ENCODE measurements around the gene PRSS36. TPM values are rescaled to one million over a fixed set of nuclear protein-coding genes. Genes with fewer than 3 reads are reported as not detected.

PRSS36 gene
- total RNA-seq, 1 donor = 1.1 TPM

GRCh38 chr16:31134625-31135534 is 15.0 kb downstream of the PRSS36 start:
- no peak for TF ChIP-seq CTCF (IDR thresholded peaks at IDR 0.05; ENCODE audit: insufficient read depth, low read length)
- no peak for DNase-seq (ENCODE audit: low read depth)
- H3K4me3 ChIP-seq (ENCODE audit: low read depth, low read length) = no peak overlapping the region

DNA sequence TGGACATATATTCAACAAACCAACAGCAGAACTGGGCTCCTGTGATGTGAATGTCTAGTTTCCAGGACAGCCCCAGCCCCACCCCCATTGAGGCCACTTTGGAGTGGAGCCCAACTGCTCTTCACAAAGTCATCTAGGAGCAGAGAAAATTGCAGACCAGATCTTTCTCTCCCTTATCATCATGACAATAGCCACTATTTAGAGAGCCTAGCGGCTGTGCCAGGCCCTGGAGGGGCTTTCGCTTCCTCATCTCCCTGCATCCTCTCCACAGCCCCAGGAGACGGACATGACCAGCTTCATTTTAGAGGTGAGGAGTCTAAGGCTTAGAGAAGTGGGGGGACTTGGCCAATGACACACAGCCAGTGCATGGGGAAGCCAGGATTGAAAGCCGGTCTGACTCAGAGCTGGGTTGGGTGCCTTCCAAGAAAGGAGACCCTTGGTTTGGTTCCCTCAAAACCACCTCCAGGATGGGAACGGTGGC is 15.7 kb downstream of the PRSS36 start:
- TF ChIP-seq CTCF (IDR thresholded peaks at IDR 0.05; ENCODE audit: insufficient read depth, low read length) = no peak
- DNase-seq (ENCODE audit: low read depth) = no peak
- no peak overlapping the region for H3K4me3 ChIP-seq (ENCODE audit: low read depth, low read length)

- H3K4me3 ChIP-seq (ENCODE audit: low read depth, low read length) = no peak overlapping the region
- no peak for DNase-seq (ENCODE audit: low read depth)
- no peak for TF ChIP-seq CTCF (IDR thresholded peaks at IDR 0.05; ENCODE audit: insufficient read depth, low read length)
These were observed 16.8 kb downstream of the PRSS36 start for GRCh38 chr16:31133046-31133501.

- no peak overlapping the region for H3K4me3 ChIP-seq (ENCODE audit: low read depth, low read length)
- no peak for DNase-seq (ENCODE audit: low read depth)
- no peak for TF ChIP-seq CTCF (IDR thresholded peaks at IDR 0.05; ENCODE audit: insufficient read depth, low read length)
These were observed 17.4 kb downstream of the PRSS36 start for GRCh38 chr16:31132303-31132979.

GRCh38 chr16:31131841-31132271 is 18.0 kb downstream of the PRSS36 start:
- no peak overlapping the region for H3K4me3 ChIP-seq (ENCODE audit: low read depth, low read length)
- no peak for DNase-seq (ENCODE audit: low read depth)
- TF ChIP-seq CTCF (IDR thresholded peaks at IDR 0.05; ENCODE audit: insufficient read depth, low read length) = no peak

GRCh38 chr16:31131416-31131815 is 18.4 kb downstream of the PRSS36 start:
- no peak for DNase-seq (ENCODE audit: low read depth)
- TF ChIP-seq CTCF (IDR thresholded peaks at IDR 0.05; ENCODE audit: insufficient read depth, low read length) = no peak

More at GRCh38 chr16:31131416-31131815, 18.4 kb downstream of the PRSS36 start:
- no peak overlapping the region for H3K4me3 ChIP-seq (ENCODE audit: low read depth, low read length)

Measured in fibroblast of the aortic adventitia (primary cell).